K562 (cell line): Measurements from ENCODE around the gene IFNAR2.
"Not testable (repeated sequence)": the region's sequence is repeated elsewhere in the genome, so short reads cannot be mapped to it uniquely, and the experiment has no call there.

Source experiments
- EP300 ChIP-seq: IDR thresholded peaks from 2 replicates; pipeline ENCODE4 v1.6.1; 2012; ENCODE audit warnings: low read length, improper control_type of control experiment
- MTA1 ChIP-seq: fragments of 450-650 bp; IDR thresholded peaks from 2 replicates; pipeline ENCODE4 v1.6.1; 2017; ENCODE audit warnings: borderline replicate concordance
- NFE2 ChIP-seq: IDR thresholded peaks from 2 replicates; pipeline ENCODE4 v1.6.1; 2014; ENCODE audit warnings: antibody characterized with exemption, low read depth
- POLR3A ChIP-seq: IDR thresholded peaks from 2 replicates; pipeline ENCODE4 v1.6.1; 2011; ENCODE audit warnings: borderline replicate concordance, mild to moderate bottlenecking, moderate library complexity; ENCODE audit not compliant: insufficient read length, insufficient read depth; ENCODE audit errors: extremely low read depth
- STAT6 ChIP-seq: sonication (generic); formaldehyde crosslinking; IDR thresholded peaks from 2 replicates; pipeline ENCODE4 v1.8.1; 2023; ENCODE audit warnings: mild to moderate bottlenecking, missing genetic modification reagents
- TOE1 ChIP-seq, 2 experiments: fragments of 450-650 bp in 1 of 2; sonication (generic) in 1 of 2; formaldehyde crosslinking in 1 of 2; IDR thresholded peaks; 2 replicates each; pipeline versions ENCODE4 v1.7.1 to v1.8.0; 2016 to 2022; ENCODE audit warnings: borderline replicate concordance in 2 of 2, mild to moderate bottlenecking in 2 of 2, antibody characterized with exemption in 1 of 2, inconsistent platforms in 1 of 2, low read depth in 1 of 2, missing genetic modification reagents in 1 of 2, moderate library complexity in 1 of 2
- ZNF586 ChIP-seq: fragments of 450-650 bp; formaldehyde crosslinking; conservative IDR thresholded peaks from 2 replicates; pipeline ENCODE4 v1.4.0; 2020; ENCODE audit warnings: mild to moderate bottlenecking, moderate library complexity
- TF ChIP-seq, protein P1 (sequence below), 3 experiments: IDR thresholded peaks in 2 of 3; conservative IDR thresholded peaks in 1 of 3; 2 replicates each; pipeline ENCODE4 v1.5.1; 2011 to 2012; ENCODE audit warnings: low read length in 3 of 3, mild to moderate bottlenecking in 3 of 3, control low read depth in 2 of 3, improper control_type of control experiment in 1 of 3, inconsistent platforms in 1 of 3, low read depth in 1 of 3, mixed read lengths in 1 of 3, moderate library complexity in 1 of 3; ENCODE audit not compliant: insufficient read depth in 2 of 3

DNA sequence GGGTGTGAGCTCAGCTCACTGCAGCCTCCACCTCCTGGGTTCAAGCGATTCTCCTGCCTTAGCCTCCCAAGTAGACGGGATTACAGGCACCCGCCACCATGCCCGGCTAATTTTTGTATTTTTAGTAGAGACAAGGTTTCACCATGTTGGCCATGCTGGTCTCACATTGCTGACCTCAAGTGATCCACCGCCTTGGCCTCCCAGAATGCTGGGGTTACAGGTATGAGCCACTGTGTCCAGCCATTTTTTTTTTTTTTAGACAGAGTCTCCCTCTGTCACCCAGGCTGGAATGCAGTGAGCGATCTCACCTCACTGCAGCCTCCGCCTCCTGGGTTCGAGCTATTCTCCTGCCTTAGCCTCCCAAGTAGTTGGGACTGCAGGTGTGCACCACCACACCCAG lies 13.1 kb downstream of the IFNAR2 start:
- TF ChIP-seq EP300; ZNF586 (CRISPR knock-in tag); POLR3A; MTA1; TOE1 (IDR thresholded peaks at IDR 0.05; ENCODE audit: borderline replicate concordance); TOE1 (CRISPR knock-in tag; IDR thresholded peaks at IDR 0.05; ENCODE audit: borderline replicate concordance, low read depth); NFE2; STAT6: not testable (repeated sequence)
- TF ChIP-seq, protein P1, sequence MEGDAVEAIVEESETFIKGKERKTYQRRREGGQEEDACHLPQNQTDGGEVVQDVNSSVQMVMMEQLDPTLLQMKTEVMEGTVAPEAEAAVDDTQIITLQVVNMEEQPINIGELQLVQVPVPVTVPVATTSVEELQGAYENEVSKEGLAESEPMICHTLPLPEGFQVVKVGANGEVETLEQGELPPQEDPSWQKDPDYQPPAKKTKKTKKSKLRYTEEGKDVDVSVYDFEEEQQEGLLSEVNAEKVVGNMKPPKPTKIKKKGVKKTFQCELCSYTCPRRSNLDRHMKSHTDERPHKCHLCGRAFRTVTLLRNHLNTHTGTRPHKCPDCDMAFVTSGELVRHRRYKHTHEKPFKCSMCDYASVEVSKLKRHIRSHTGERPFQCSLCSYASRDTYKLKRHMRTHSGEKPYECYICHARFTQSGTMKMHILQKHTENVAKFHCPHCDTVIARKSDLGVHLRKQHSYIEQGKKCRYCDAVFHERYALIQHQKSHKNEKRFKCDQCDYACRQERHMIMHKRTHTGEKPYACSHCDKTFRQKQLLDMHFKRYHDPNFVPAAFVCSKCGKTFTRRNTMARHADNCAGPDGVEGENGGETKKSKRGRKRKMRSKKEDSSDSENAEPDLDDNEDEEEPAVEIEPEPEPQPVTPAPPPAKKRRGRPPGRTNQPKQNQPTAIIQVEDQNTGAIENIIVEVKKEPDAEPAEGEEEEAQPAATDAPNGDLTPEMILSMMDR (IDR thresholded peaks at IDR 0.05 in 2 of 3, conservative IDR thresholded peaks at IDR 0.05 in 1 of 3; ENCODE audit: insufficient read depth in 2 of 3, low read depth in 1 of 3, low read length in 3 of 3), result not testable (repeated sequence)
